CD4-positive, alpha-beta T cell treated with Interleukin-2 at 100 ng/mL for 4 hours (primary cell): ENCODE measurements around the gene ACER2.

Experiments
- DNase-seq: peaks from one replicate; pipeline ENCODE4 v3.0.0-alpha.2; 2020; ENCODE audit warnings: low spot score

The ACER2 gene

DNA sequence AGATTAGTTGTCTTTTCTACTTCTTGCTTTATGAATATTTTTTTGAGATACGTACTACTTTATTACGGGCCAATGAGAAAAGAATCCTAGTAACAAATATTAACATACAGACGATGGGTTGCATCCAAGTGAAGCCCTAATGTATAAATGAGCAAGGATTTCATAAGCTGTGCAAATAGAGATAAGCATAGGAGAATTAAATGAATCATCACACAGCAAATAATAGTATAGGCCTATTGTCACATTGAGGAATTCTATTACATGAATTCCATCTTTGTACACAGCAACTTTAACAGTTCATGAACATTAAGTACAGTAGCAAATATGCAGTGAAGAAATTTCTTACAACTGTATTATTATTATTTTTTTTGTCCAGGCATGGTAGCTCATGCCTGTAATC is 78.0 kb downstream of the ACER2 start:
- no peak for DNase-seq

DNA sequence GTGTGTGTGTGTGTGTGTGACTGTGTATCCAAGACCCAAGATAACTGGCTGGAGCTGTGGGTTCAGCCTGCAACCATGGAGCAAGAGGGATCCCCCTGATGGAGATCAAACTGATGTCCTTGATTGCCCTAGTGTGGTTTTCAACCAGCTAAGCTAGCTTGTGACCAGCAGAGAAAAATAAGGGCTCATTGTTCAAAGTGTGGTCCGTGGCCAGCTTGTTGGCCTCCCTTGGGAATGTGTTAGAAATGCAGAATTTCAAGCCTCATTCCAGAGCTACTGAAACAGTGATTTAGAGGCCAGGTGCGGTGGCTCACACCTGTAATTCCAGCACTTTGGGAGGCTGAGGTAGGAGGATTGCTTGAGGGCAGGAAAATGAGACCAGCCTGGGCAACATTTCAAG is 79.9 kb downstream of the ACER2 start:
- no peak for DNase-seq

DNA sequence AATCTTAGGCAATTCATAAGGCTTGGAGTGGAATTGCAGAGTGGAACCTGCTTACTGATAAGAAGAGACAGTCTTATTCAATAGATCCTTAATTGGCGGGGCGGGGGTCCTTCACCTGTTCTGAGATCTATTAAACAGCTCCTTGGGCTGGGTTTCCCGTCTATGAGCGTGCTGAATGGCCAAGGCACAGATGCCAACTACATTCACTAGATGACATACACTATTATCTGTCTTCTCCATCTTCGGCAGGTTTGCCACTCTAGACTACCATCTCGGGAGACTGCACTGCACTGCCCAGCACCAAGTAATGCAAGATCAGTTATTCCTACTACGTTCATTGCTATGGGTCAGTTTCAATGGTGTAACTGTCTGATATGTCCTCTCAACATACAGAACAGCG is 81.5 kb downstream of the ACER2 start:
- no peak for DNase-seq

DNA sequence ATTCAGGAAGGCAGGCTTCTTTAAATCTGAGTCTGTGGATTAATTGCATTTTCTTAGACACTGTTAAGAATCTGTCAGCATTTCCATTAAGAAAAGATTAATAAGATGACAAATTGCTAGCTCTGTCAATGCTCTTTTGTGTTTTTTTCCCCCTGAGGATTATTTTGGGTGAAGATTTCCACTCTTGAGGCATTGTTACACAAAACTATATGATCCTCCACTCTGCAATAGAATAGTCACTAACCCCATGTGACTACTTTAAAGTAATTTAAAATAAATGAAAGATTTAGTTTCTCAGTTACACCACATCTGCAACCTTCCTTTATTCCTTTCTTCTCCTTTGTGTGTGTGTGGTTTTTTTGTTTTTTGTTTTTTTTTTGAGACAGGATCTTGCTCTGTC is 82.0 kb downstream of the ACER2 start:
- no peak for DNase-seq

DNA sequence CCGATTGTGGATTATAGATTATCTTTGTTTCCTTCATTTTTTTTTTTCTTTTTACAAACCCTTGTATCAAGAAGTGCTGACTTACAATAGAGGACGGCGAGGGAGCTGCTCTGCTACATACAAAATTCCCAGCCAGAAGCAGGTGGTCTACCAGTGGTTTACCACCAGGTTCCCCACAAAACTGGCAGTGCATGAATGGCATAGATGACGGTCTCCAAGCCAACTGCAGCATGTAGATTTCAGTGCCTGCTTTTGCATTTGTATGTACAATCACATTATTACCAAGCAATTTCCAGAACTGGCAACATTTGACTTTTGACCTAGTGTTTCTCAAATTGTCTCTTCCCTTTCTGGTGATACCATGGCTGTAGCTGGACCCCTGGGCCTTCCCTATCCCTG is 84.0 kb downstream of the ACER2 start:
- DNase-seq = no peak

DNA sequence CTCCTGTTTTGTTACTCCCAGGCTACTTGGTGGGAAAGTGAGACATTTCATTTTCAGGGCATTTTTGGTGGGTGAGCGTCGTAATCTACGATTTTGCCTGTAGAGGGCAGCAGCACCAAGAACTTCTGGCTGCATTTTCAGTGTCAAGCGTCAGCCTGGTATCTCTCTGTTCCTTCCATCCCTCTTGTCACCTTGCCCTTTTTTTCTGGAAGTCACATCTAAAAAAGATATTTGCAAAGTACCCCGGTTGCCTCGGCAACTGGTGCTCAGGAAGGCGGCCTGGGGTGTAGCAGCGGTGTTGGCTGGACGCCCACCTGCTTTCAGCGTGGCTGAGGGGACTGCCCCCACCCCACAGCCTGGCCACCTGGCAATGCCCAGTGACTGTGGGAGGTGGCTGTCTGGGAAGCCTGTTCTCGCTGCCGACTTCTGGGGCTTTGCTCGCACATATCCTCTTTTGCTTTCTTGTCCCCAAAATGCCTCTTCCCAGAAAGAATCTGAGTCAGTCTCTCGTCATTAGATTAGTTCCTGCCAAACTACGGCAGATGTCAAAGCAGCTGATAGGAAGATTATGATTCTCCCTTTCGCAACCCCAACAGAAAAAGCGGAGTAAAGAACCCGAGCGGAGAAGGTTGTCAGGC is 84.5 kb downstream of the ACER2 start:
- DNase-seq = peak; percentile 45

DNA sequence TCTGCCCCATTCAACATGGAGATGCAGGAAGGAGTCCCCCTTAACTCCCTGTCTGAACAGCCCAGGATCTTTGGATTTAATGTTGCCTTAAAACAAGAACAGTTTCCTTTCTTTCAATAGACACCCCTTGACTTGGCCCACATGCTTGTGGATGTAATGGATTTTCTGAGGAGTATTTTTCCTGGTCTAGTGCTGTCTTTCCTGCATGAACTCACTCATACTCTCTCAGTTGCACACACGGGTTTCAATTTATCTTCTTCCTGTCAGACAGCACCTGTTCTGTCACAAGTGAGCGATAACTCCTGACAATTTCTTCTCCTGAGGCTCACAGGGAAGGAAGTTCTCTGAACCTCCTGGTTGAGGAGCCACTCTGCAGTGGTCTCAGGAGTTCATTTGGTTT is 85.1 kb downstream of the ACER2 start:
- no peak for DNase-seq

DNA sequence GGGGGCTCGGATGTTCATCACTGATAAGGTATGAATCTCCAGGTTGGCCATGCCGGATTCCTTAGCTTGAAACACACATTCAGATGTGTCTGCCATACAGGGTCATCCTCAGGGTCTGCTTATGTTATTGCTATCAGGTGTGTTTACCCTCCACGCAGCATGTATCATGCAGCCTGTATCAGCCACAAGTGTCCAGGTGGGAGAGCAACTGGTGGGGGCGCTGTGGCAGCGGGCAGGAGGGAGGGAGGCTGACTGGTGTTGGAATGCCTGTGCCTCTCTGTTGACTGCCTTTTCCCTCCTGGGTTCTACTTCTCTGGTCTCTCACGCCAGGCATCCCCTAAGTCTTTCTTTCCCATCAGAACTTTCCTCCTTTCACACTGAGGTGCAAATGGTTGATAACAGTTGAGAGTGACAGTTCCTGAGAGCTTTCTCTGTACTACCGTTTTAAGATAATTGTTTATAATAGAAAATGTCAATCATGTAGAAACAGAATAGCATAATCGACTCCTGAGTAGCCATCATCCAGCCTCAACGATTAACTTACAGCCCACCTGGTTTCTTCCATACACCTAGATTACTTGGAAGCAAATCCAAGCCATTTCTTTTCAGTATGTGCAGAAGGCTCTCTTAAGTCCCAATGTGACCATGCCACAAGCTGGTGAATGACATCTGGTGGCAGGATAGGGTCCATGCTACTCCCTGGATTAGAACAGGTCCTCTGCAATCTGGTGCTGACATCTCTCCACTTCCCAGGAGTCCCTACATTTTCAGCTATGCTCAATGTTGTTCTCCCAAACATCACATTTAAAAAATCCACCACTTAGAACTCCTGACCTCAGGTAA is 86.6 kb downstream of the ACER2 start:
- no peak for DNase-seq

DNA sequence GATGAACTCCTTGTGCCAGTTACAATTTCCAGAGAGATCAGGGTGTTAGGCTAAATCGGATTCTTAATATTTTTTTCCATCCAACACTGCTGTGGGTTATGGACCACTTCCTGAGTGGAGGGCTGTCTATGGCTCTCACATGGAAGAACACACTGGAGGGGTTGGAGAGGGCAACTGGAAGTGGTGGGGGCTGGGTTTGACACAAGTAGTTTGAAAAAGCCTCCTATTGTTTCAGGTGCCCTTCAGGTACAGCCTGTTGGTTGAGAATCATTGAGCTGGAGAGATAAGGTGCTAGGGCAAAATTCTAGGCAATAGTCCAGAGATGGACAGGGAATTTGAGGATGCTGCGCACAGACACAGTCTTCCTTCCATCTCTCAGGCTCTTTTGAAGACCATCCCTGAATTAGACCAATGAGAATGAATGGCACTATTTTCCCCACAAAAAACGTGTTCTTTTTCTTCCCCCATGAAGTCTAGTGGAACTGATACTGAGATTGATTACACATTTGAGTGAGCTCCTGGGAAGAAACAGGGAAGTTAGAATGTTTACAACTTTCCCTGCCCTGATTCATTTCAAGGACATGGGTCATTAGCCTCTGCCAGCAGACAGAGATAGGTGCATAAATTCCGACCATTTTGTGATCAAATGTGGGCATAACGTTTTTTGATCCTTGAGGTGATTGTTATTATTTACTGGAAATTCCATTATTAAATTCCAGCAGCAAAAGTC is 87.7 kb downstream of the ACER2 start:
- DNase-seq = no peak

DNA sequence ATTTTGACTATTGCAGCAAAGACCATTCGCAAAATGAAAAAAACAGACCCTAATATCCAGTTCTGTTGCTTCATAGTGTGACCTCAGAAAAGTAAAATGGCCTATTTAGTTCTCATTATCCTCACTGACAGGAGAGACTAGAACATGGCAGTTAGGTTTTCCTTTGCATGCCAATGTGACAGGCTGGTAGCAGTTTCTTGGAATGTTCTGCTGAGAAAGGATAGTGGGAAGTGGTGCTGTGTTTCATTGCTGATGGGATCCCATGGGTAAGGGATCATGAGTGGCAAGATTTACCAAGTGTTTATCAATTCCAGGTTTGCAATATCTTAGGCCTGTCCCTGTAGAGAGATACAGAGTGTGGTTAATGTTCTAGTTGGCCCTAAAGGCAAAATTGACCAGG is 88.5 kb downstream of the ACER2 start:
- no peak for DNase-seq

DNA sequence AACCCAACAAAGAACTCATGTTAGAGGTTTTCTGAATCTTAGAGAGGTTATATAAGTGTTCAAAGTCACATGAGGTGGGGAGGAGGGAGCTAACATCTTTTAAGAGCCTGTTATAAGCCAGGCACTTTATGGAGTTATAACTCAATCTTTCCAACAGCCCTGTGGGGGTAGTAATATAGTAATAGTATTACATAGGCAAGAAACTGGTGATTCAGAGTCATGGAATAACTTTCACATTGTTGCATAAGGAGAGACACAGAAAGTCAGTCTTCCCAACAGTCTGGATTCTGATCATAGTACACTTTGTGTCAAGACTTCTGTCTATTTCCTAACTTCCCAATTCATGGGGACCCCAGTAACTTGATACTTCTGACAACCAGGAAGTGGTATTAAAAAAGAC is 89.2 kb downstream of the ACER2 start:
- DNase-seq = no peak
